Measurements from ENCODE around the gene PDRG1.

- no peak for TF ChIP-seq BHLHE40 (IDR thresholded peaks at IDR 0.05; ENCODE audit: low read depth, low read length)
- no peak for TF ChIP-seq HMGXB4 (CRISPR knock-in tag; IDR thresholded peaks at IDR 0.05; ENCODE audit: borderline replicate concordance)
- no peak for TF ChIP-seq NR3C1 (IDR thresholded peaks at IDR 0.05)
These were observed 45.8 kb downstream of the PDRG1 start for GRCh38 chr20:31906001-31906400.
